HG03565 (cell line): ENCODE data around the gene HABP2.

Experiments
- ATAC-seq: cut with Tn5 transposase; IDR thresholded peaks from one replicate; pipeline ENCODE4 v1.9.1; 2021; ENCODE audit warnings: mild to moderate bottlenecking, moderate library complexity; ENCODE audit not compliant: unreplicated experiment

Gene HABP2

DNA sequence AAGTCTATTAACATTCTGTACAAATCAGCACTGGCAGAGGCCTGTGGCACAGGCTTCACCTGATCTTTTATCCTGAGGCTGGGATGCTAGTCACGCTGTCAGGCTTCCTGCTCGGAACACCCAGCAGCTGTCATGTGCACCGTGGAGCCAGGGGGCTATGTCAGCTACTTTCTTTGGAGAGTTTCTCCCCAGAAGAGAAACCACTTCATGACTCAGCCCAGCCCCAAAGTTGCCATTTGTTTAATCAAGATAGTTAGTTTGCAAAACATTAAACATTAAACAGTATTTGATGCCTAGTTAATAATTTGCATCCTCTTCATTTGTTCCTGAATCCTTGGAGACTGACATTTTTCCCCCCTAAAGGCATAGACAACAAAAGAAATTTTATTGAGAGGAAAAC lies at the start of gene HABP2:
Gene HABP2 (plus strand): TSS at position 353 of the 400 bp plus-strand sequence. CDS start 69 bp downstream, outside the sequence.
- no peak for ATAC-seq

DNA sequence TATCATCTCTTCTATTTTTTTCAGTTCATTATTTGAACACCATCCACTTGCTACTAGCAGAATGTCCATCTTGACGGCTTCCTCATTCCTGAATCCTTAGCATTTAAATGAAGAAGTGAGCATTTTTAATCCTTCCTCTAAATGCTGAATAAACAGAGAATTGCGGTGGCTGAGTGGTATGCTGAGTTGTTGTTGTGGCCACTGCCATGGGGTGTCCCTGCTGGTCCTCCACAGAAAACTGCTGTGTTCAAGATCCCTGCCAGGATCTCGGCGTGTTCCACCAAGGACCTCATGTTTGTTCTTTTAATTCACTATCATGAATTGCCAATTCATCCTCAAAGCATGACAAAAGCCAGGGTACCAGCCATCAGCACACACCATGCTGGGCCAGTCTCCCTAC lies 48.9 kb upstream of the HABP2 start:
- no peak for ATAC-seq

DNA sequence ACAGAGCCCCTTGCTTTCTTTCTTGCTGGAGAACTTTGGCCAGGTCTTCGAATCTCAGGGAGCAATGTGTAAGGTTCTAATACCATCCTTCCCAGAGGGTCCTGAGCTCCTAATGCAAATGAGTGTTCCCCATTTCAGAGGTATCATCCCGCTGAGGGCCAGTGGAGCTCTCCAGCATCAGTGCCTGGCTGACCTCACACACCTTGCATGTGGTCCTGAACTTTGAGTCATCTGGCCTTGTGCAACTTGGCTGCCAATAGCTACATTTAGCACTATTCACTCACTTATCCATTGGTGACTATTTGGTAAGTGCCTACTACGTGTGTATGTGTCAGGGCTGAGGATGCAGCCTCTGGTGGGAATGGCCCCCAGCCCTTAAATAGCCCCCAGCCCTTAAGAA lies 48.4 kb upstream of the HABP2 start:
- ATAC-seq: no peak

DNA sequence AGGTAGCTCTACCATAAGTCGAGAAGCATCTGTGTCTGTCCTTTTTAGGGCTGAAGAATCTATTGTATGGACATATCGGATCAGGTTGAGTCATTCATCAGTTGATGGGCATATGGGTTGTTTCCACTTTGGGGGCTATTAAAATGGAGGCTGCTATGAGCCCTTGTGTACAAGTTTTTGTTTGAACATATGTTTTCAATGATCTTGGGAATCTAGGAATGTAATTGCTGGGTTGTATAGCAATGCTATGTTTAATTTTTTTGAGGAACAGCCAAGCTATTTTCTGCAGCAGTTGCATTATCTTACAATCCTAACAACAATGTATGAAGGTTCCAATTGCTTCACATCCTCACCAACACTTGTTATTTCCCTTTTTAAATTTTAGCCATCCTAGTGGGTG lies 46.4 kb upstream of the HABP2 start:
- no peak for ATAC-seq

DNA sequence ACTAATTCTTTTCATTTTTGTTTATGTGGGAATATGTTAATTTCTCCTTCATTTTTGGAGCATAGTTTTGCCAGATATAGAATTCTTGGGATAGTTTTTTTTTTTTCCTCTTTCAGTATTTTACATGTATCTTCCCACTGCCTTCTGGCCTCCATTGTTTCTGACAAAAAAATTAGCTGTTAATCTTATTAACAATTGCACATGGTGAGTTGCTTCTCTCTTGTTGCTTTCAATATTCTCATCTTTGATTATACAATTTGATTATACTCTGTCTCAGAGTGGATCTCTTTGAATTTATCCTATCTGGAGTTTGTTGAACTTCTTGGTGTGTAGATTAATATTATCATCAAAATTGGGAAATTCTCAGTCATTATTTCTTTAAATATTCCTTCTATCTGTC lies 41.4 kb upstream of the HABP2 start:
- no peak for ATAC-seq

DNA sequence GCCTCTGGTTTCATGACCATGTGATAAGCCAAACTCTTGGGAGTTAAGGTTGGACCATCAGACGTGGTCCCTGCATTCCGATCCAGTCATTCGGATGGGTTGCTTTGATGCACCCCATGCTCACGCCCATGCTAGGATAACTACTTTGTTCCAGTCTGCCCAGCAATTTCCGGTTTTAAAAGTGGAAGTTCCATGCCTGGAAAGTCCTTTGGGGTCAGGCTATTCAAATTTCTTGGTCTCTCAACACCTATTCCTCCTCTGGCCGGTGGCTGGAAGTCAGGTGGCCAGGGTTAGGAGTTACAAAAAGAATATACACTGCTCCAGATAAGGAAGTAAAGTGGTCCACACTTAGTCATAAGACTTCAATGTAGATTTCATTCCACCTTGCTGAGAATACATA lies 37.7 kb upstream of the HABP2 start:
- no peak for ATAC-seq

DNA sequence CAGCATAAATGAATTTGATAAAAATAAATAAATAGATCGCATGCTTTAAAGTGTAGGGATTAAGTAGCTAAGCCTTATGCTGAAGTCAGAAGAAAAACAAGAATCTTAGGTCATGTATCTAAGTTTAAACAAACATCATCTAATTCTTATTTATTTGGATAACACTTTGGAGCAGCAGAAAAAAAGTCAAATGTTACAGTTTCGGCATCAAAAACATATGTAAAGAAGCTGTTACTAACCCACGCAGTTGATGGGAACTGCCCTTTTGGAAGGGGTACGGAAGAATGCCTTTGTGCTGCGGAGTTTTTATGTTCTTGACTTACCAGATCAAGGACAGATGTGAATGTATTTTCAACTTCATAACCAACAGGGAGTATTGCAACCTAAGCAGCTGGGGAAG lies 37.3 kb upstream of the HABP2 start:
- ATAC-seq: no peak

DNA sequence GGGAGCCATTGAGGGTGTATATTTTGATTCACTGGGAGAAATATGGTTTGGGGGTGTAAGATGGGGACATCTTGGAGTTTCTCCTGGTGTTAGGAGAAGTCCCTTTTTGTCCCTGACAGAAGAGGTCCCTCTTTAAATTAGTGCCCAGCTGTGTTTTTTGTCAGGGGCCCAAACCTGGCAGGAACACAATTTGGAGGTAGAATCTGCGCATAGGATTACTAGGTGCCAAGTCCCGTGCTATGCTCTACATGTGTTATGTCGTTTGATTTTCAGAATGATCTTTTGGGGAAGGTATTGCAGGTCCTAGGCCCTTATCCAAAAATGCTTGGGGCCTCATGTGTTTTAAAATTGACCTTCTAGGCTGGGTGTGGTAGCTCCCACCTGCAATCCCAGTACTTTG lies 36.8 kb upstream of the HABP2 start:
- no peak for ATAC-seq

DNA sequence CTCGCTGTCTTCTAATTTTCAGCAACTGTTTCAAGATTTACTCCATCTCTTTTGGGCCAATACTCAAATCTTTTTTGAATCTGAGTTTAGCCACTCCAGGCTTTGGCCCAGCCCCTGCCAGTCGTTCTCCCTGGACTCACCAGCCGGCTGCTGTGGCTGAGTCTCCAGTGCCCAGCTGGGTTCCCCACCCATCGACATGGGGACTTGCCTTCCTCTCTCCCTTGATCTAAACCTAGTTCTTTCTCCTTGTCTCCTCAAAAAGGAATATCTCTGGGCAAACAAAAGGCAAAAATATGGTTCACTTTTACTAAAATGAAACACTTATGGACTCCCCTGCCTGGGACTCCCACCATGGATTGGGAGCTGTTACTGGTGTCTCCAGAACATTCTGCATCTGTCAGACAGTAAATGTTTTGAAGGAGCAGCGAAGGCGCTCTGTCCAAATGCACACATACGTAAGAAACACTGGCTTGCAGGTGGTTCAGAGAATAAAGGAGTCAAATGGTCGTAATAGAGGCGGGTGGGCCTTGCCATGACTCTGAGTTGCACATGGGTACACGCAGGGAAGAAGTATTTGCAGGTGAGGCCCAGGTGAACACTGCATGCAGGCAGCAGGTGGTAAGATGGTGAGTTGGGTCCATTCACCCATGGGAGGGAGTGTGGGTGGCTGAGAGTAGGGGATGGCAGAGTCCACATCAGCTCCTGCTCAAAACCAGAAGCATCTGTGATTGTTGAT lies 35.5 kb upstream of the HABP2 start:
- no peak for ATAC-seq

DNA sequence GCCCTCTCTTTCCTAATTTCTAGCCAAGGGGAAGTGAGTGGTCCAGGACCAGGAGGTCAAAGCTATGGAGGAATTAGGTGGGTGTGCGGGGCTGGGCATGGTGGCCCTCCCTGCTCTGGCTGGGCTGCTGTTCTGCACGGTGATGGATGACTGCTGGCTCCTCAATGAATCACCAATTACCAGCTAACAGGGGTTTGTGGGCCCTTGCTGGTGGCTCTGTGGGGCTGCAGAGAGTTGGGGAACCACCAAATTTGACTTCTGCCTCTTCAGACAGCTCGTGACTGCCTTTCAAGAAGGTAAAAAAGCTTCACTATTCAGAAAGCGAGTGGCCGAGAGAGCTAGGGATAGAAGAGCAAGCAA lies 35.0 kb upstream of the HABP2 start:
- ATAC-seq: no peak

DNA sequence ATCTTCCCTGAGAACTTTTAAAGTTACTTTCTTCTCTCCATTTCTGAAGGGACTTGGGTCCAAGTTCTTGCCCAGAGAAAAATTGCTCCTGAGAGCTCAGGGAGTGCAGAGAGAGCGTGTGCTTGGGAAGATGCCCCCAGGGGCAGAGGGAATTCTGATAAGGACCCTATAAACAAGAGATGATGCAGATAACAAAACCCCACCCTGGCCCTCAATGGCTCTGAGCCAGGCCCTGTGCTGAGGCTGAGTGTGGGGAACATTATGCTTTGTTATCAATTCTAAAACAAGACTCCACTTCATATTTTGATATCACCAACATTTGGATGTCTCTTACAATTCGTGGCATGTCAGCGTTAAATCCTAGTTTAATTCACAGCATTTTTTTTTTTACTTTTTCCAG lies 34.4 kb upstream of the HABP2 start:
- ATAC-seq: no peak

DNA sequence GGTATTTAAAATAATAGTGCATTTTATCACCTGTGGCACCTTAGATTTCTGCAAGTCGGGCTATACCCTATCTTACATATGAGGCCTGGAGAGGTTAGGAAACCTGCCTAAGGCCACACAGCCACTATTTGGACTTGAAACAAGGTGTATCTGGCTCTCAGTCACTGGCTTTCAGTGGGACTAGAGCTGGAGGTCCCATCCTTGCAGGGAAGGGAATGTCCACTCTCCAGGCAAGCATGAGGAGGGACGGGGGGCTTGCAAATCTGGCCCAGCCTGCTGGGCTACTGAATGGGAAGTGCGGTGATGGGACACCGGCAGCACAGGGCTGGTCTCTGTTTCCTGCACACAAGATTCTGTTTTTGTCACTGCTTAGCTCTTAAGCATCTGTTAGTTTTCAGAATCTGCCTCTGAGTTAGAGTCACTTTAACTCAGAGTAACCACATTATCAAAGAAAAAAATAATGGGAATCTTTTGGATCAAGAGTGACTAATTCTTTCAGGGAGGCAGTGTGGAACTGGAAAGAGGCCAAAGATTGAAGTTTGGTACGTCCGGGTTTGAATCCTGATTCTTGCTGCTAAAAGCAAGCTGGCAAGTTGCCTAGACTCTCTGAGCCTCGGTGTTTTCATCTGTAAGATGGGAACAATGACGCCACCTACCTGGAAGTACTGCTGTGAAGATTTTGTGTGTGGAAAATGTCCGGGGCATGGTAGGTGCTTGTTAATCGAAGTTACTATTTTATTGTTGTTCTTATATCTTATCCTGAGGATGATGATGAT lies 33.8 kb upstream of the HABP2 start:
- ATAC-seq: no peak

DNA sequence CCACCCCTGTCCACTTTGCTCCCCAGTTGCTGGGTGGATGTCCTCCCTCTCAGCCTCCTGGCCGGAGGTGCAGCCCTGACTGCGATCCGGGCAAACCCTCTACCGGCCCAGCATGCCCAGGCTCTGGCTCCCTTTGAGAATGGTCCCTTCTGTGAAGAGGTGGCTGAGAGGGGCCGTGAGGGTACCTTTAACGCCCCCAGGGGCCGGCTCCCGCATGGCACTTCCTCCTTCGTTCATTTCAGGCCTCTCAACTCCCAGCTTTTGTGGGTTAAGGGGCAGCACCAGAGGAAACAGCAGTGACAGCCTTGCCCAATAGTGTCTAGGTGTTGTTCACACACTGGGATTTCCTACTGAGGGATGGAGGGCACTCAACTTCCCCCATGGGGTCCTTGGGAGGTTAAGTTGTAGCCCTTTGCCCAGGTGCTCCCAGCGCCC lies 33.2 kb upstream of the HABP2 start:
- ATAC-seq: no peak

DNA sequence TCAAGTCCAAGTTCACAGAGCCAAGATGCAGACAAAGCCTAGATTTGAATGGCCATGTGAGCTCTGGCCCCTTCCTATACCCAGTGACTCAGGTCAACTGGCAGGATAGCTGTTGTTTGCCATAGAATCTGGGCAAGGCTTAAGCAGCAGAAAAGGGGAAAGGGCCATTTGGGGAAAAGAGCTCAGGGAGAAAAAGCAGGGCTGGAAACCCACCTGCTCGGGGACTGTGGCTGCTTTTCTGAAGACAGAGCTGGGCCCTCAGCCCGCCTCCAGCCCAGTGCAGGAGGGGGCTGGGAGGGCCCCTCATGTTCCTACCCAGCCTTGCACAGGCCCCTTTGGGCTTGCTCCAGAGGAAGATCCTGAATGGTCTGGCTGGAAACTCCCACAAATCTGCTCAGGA lies 32.6 kb upstream of the HABP2 start:
- ATAC-seq: no peak

DNA sequence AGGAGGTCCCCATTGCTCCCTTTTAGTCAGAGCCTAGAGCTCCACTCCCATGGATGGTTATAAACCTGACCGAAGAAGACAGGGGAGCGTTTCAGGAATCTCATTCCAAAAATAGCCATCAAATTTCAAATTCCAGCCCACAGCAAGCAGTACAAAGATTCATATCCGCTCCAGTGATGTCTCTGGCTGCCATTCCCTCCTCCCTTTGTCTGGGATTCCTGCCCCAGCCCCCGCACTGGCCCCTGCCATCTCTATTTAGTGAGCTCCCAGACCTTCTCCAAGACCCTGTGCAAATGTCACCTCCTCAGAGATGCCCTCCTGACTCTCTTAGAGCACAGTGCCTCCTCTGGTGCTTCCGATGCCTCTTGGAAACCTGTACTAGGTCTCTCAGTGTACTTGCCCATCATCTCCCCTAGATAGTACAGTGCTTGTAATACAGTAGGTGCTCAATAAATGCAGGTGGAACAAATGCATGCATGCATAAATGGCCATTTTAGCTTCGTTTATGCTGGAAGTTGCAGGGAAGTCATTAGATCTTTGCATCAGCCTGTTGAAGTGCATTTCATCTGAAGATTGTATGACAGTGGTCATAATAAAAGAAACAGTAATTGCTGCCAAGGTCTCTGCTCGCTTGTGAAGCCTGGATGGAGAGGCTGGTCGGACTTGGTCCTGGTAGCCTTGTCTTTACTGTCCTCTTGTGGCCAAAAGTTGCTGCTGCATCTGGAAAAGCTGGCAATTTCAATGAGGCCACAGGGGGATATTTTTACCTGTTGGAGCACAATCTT lies 32.0 kb upstream of the HABP2 start:
- no peak for ATAC-seq

DNA sequence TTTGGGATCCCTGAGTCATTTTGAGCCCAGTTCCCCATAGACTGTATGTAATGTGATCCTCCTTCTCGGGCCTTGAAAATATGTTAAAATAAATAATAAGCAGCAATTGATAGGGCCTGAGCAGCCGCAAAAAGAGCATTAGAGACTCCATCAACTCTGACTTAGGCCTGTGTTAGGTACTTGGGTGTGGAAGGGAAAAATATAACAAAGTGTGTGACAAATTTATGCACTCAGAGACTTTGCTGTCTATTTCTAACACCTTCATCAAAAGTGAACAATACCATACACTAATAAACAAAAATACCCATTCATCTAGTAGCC lies 31.4 kb upstream of the HABP2 start:
- no peak for ATAC-seq

DNA sequence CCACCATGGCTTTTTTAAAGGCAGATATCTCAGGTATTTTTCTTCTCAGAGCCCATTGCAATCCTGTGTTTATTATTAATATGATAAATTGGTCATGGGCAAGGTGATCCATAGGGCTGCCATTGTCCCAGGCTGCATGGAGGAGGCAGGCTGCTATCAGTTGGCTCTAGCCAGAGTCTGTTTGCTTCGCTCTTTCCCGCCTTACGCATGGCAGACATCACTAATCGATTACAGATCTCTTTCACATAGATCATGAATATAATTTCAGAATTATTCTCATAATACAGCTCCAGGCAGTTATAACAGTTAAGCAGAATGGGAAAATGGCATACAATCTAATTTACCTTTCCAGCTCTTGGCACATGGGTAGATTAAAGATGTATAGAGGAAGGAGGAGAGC lies 30.4 kb upstream of the HABP2 start:
- no peak for ATAC-seq

DNA sequence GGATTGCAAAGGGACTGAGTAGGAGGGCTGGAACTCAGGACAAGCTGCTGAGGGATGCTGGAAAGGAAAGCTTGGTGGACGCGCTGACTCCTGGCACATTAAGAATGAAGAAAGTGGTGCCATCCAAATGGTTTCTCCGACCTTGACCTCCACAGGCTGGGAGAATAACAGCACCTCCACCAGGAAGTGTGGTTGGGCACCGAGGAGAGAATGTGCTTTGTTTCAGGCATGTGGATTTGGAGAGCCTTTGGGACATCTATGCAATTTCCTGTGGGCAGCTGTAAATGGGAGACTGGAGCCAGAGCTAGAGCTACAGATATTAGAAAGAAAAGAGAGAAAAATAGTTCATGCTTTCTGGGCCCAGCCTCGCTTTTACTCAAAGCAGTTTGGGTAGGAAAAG lies 29.8 kb upstream of the HABP2 start:
- ATAC-seq: no peak

DNA sequence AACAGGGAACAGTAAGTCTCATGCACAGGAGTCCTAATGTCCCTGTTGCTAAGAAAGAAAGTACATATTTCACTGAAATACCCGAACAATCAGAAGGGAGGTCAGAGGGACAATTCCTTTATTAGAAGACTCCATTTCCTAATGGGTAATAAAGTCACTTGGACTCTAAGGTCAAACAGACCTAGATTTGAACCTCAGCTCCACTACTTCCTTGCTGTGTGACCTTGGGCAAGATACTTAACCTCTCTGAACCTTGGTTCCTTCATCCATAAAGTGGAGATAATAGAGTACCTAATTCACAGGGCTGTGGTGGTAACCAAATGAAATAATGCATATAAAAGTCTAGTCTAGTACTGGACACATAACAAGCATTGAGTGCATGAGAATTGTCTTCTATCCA lies 29.2 kb upstream of the HABP2 start:
- ATAC-seq: no peak

DNA sequence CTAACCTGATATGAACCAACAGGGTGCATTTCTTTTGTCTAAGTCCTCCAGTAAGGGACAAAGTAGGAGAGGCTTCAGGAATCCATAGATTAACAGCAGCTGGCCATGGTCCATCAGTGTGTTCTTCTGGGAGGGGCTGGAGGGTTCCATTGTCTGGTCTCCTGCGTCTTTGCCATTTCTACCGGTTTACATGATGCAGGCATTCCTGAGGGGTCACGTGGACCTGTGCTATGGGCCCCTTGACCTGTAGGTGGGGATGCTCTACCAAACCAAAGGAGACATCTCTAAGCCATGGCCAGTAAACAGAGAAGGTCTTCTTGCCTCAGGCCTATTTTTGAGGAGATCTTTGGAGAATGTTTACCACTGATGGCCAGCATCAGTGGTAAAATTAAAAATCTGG lies 28.7 kb upstream of the HABP2 start:
- ATAC-seq: no peak

DNA sequence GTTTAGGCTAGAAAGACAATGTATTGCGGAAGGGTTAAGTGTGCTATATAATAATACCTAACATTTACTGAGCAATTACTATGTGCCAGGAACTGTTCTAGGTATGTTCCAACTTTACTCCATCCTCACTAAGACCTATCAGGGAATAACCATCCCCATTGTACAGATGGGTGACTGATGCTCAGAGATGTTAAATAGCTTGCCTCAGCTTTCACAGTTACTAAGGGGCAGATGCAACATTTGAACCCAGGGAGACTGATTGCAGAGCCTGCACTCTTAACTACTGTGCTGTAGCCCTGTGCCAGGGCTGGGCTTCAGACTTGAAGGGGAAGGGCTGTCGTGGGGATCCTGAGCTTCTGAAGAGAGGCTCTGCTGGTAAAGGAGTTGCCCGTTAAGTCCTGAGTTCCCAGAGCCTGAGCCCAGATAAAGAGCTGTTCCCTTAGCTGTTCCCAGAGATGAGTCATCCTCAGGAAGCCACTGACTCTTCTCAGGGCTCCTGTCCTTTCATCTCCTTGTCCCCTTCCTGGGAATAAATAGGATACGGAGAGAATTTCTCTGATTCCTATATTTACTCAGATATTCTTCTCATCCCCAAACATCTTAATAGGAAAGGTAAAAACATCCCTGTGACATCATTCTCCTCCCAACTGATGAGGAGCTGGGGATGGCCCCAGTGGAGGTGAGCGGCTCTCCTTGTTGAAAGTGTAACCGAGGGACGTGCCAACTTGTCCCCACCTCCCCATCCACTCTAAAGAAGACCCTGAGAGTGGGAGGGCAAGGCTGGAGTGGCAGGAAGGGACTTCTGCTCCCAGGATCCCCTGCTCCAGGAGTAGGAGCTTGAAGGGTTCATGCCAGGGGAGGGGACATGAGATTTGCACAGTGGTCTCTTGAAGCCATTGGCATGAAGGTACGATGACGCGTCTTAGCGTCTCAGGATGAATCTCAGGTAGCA lies 28.0 kb upstream of the HABP2 start:
- ATAC-seq: no peak
